CD4-positive, alpha-beta T cell (primary cell): Measurements from ENCODE around the gene ADAD1. TPM values are rescaled to one million over a fixed set of nuclear protein-coding genes. Genes with fewer than 3 reads are reported as not detected.

Experiments used
- ATAC-seq: fragments of 200-7000 bp; cut with Tn5 transposase; one replicate; pipeline ENCODE4 v1.10.0; 2022; ENCODE audit warnings: mild to moderate bottlenecking; ENCODE audit not compliant: poor library complexity
- CTCF ChIA-PET: fragments of 350-600 bp; sonication (Branson Sonifier 250); formaldehyde crosslinking; loops from one replicate; lab custom pipeline; 2021; ENCODE audit warnings: antibody characterized with exemption, inconsistent platforms; lab: Charles Lee
- POLR2A ChIA-PET: fragments of 350-600 bp; sonication (Branson Sonifier 250); formaldehyde crosslinking; loops from one replicate; lab custom pipeline; 2021; ENCODE audit warnings: antibody characterized with exemption, inconsistent platforms; lab: Charles Lee
- DNase-seq, 14 experiments: peaks; one replicate each; pipeline ENCODE4 v3.0.0-alpha.2; 2013 to 2020; ENCODE audit warnings: mixed read lengths in 2 of 14
- H3K27ac ChIP-seq, 2 donors: one replicate each; pipeline versions ENCODE4 v1.5.1 to v1.7.0; 2013; ENCODE audit warnings: low read length in 2 of 2, low read depth in 1 of 2, mild to moderate bottlenecking in 1 of 2
- H3K27me3 ChIP-seq, 2 experiments: 1 replicate in 1 of 2; 2 replicates in 1 of 2; pipeline versions ENCODE4 v1.6.1 to v1.7.0; 2013; ENCODE audit warnings: low read length in 2 of 2, control low read depth in 1 of 2, mild to moderate bottlenecking in 1 of 2, moderate library complexity in 1 of 2; ENCODE audit not compliant: insufficient read depth in 2 of 2, control insufficient read depth in 1 of 2
- H3K36me3 ChIP-seq: one replicate; pipeline ENCODE4 v1.6.1; 2013; ENCODE audit warnings: low read length, control low read depth; ENCODE audit not compliant: insufficient read depth
- H3K4me1 ChIP-seq: one replicate; pipeline ENCODE4 v1.6.1; 2013; ENCODE audit warnings: low read length, control low read depth; ENCODE audit not compliant: insufficient read depth
- H3K4me3 ChIP-seq: one replicate; pipeline ENCODE4 v1.5.1; 2013; ENCODE audit warnings: mild to moderate bottlenecking, low read length, moderate library complexity
- H3K9me3 ChIP-seq, 2 experiments: 1 replicate in 1 of 2; 2 replicates in 1 of 2; pipeline versions ENCODE4 v1.6.1 to v1.7.0; 2013; ENCODE audit warnings: low read length in 2 of 2, mild to moderate bottlenecking in 2 of 2, control low read depth in 1 of 2, moderate library complexity in 1 of 2; ENCODE audit not compliant: control insufficient read depth in 1 of 2, insufficient read depth in 1 of 2
- H3K27ac Mint-ChIP-seq: one replicate; pipeline ENCODE4 v1.8.0; 2020; ENCODE audit warnings: mixed read lengths
- H3K27me3 Mint-ChIP-seq: one replicate; pipeline ENCODE4 v1.8.0; 2021; ENCODE audit warnings: mixed read lengths
- H3K36me3 Mint-ChIP-seq: one replicate; pipeline ENCODE4 v1.8.0; 2021; ENCODE audit warnings: low read depth, mixed read lengths
- H3K4me1 Mint-ChIP-seq: one replicate; pipeline ENCODE4 v1.8.0; 2021; ENCODE audit warnings: low read depth, mixed read lengths
- H3K4me3 Mint-ChIP-seq: one replicate; pipeline ENCODE4 v1.8.0; 2020; ENCODE audit warnings: mild to moderate bottlenecking, mixed read lengths
- H3K9me3 Mint-ChIP-seq: one replicate; pipeline ENCODE4 v1.8.0; 2020; ENCODE audit warnings: mixed read lengths
- CTCF ChIP-seq: fragments of 200-600 bp; IDR thresholded peaks from one replicate; pipeline ENCODE4 v1.8.0; 2022; ENCODE audit warnings: antibody characterized with exemption, mild to moderate bottlenecking
- intact Hi-C, 2 experiments: fragments of 100-400 bp; cut with DNase I in 1 of 2; cut with micrococcal nuclease in 1 of 2; formaldehyde crosslinking; loops; one replicate each; pipeline versions ENCODE4 v1.15.1 to v1.9.0; 2023 to 2025; cut with DNase I, micrococcal nuclease
- total RNA-seq, 174 experiments: library from RNA in 2 of 174; stranded (reverse) in 2 of 174; gene quantifications; one replicate each; pipeline ENCODE4 v1.2.3 and lab custom pipeline; 2021 to 2026

ADAD1 gene
- total RNA-seq, 2 experiments from 2014 or later = not detected

- DNase-seq = no peak
- ChIA-PET CTCF (no interaction called here), POLR2A (no interaction called here)
- Histone ChIP-seq H3K36me3 (no peaks in the 10 kb centered on the region), H3K9me3 (no peaks in the 10 kb centered on the region), H3K27me3 (no peaks in the 10 kb centered on the region), H3K4me3 (no peak overlapping the region), H3K27ac (no peak overlapping the region), H3K4me1 (no peaks in the 10 kb centered on the region)
- no peak overlapping the region for H3K4me3 Mint-ChIP-seq
- peaks cover 3% of the 10 kb centered on the region for H3K9me3 Mint-ChIP-seq
- no peak for ATAC-seq
- H3K36me3 Mint-ChIP-seq = no peaks in the 10 kb centered on the region
- no peak overlapping the region for H3K27ac Mint-ChIP-seq
- intact Hi-C loops = no loop called here
- no peaks in the 10 kb centered on the region for H3K4me1 Mint-ChIP-seq
- no peak for TF ChIP-seq CTCF
- H3K27me3 Mint-ChIP-seq = no peaks in the 10 kb centered on the region
Measured at GRCh38 chr4:122476126-122476525, 97.3 kb downstream of the ADAD1 start.

GRCh38 chr4:122476745-122477144 is 97.9 kb downstream of the ADAD1 start:
- ChIA-PET POLR2A (no interaction called here), CTCF (no interaction called here)
- no peaks in the 10 kb centered on the region for H3K4me1 ChIP-seq
- H3K36me3 Mint-ChIP-seq = no peaks in the 10 kb centered on the region
- H3K4me1 Mint-ChIP-seq = no peaks in the 10 kb centered on the region
- TF ChIP-seq CTCF = no peak
- no peaks in the 10 kb centered on the region for H3K36me3 ChIP-seq
- no peak overlapping the region for H3K27ac ChIP-seq
- no peaks in the 10 kb centered on the region for H3K9me3 ChIP-seq
- H3K4me3 Mint-ChIP-seq = no peak overlapping the region
- no peaks in the 10 kb centered on the region for H3K27me3 ChIP-seq
- no peak overlapping the region for H3K4me3 ChIP-seq
- DNase-seq (no peak), ATAC-seq (no peak)
- no peak overlapping the region for H3K27ac Mint-ChIP-seq
- peaks cover 3% of the 10 kb centered on the region for H3K9me3 Mint-ChIP-seq
- no peaks in the 10 kb centered on the region for H3K27me3 Mint-ChIP-seq
- intact Hi-C loops = no loop called here

Other genes with a start within 250 kb of the ADAD1 start
- gene BLTP1, start 226.7 kb upstream of the ADAD1 start, total RNA-seq = 10 to 100 TPM; 86.9 to 93.6 TPM
- gene IL2, start 77.7 kb downstream of the ADAD1 start, total RNA-seq = 1 to 10 TPM; 3.7 to 4.7 TPM
- gene IL21, start 242.1 kb downstream of the ADAD1 start, total RNA-seq = under 1 TPM; 0.08 to 0.14 TPM